ENCODE results near the gene GINS2.

The GINS2 gene

DNA sequence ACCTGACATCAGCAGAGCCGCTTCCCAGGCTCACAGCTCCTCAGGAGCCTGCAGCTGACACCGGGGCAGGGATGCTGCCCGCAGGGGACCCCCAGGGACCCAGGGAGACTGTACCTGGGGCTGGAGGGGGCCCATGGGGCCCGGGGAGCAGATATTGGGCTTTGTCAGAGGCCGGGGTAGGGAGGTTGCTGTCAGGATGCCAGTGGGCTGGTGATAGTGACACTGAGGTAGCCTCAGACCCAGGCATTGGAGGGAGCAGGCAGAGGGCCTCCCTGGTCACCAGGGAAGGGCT lies 60.5 kb downstream of the GINS2 start:
- no peak for DNase-seq (ENCODE audit: low read depth in 2 of 3, low spot score in 2 of 3)

- DNase-seq (ENCODE audit: low read depth in 2 of 3, low spot score in 2 of 3) = no peak
Observed at GRCh38 chr16:85627526-85628264, 61.1 kb downstream of the GINS2 start.

DNA sequence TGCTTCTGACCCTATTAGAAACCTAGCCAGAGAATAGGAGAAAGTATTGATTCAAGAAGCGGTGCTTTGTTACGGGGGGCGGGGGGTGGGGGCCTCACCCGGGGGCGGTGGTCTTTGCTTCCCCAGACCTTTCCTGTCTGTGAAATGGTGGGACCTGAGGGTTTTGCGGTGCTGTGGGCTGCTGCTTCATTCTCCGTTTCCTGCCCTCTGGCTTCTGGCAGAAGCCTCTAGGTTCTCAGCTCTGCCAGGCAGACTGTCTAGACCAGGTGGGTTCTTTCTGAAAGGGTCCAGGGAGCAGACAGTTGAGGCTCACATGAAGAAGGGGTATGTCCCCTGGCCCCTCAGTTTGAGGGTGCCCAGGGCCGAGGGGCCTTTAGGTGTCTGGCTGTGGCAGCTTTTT lies 61.7 kb downstream of the GINS2 start:
- DNase-seq (ENCODE audit: low read depth in 2 of 3, low spot score in 2 of 3) = no peak

All from activated CD8-positive, alpha-beta memory T cell treated with anti-CD3 and anti-CD28 coated beads for 48 hours (primary cell).